NCI-H1092 (cell line): Measurements from ENCODE around the gene PKMYT1.
"Not testable (repeated sequence)": the region's sequence is repeated elsewhere in the genome, so short reads cannot be mapped to it uniquely, and the experiment has no call there.

ENCODE experiments used
- DNase-seq: peaks from one replicate; lab custom pipeline; 2025; lab: John Stamatoyannopoulos, UW

Gene PKMYT1

DNA sequence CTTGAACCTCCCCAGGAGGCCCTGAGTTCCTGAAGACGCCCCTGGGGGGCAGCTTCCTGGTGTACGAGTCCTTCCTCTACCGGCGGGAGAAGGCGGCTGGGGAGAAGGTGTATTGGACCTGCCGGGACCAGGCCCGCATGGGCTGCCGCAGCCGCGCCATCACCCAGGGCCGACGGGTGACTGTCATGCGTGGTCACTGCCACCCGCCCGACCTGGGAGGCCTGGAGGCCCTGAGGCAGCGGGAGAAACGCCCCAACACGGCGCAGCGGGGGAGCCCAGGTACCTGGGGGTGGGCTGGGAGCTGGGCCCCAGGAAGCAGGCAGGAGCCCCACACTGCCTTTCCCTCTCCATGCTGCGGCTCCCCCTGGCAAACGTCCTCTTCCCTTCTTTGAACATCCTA is 46.5 kb downstream of the PKMYT1 start:
- no peak for DNase-seq

DNA sequence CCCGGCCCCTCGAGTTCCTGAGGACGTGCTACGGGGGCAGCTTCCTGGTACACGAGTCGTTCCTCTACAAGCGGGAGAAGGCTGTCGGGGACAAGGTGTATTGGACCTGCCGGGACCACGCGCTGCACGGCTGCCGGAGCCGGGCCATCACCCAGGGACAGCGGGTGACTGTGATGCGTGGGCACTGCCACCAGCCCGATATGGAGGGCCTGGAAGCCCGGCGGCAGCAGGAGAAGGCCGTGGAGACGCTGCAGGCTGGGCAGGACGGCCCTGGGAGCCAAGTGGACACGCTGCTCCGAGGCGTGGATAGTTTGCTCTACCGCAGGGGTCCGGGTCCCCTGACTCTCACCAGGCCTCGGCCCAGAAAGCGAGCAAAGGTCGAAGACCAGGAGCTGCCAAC is 47.1 kb downstream of the PKMYT1 start:
- DNase-seq: no peak

DNA sequence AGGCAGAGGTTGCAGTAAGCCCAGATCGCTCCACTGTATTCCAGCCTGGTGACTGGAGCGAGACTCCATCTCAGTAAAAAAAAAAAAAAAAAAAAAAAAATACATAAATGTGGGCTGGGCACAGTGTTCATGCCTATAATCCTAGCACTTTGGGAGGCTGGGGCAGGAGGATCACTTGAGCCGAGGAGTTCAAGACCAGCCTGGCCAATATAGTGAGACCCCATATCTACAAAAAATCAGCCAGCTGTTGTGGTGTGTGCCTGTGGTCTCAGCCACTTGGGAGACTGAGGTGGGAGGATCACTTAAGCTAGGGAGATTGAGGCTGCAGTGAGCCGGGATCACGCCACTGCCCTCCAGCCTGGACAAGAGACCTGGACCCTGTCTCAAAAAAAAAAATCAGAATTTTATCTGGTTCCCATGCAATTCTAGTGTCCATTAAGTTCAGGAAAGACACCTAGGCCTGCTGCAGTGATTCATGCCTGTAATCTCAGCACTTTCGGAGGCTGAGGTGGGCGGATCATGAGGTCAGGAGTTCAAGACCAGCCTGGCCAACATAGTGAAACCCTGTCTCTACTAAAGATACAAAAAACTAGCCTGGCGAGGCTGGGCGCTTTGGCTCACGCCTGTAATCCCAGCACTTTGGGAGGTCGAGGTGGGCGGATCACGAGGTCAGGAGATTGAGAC is 48.9 kb downstream of the PKMYT1 start:
- DNase-seq: not testable (repeated sequence)

DNA sequence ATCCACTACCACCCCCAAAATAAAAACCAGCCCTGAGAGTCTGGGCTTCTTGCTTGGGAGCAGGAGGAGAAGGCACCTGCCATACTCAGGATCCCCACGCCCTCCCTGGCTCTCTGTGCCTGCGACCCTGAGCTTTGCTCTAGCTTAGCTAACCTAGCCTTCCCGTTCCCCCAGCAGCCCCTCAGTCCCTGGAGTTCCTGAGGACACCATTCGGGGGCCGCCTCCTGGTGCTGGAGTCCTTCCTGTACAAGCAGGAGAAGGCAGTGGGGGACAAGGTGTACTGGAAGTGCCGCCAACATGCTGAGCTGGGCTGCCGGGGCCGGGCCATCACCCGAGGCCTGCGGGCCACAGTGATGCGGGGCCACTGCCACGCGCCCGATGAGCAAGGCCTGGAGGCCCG is 50.0 kb downstream of the PKMYT1 start:
- no peak for DNase-seq

DNA sequence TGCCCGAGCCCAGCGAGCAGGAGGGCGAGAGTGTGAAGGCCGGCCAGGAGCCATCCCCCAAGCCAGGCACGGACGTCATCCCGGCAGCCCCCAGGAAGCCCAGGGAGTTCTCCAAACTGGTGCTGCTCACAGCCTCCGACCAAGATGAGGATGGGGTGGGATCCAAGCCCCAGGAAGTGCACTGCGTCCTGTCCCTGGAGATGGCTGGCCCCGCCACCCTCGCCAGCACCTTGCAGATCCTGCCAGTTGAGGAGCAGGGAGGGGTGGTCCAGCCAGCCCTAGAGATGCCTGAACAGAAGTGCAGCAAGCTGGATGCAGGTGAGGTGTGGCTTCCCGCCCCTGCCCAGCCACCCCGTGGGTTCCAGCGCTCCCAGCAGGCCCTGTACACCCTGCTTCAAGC is 50.6 kb downstream of the PKMYT1 start:
- no peak for DNase-seq

DNA sequence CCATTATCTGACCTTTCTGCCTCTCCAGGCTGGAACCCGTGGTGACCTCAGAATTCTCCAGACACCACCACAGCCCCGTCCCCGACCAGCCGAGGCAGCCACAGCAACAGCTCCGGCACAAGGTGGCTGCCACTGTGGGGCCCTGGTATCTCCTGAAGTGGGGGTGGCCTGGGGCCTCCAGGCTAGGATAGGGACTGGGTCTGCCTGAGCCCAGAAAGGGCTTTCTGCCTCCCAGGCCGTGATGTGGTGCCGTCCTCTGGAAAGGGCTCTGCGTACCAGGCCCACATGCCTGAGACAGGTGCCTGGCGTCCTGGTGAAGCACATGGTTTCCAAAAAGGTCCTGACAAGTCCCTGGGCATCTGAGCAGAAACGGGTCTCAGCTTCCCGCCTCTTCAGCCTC is 51.5 kb downstream of the PKMYT1 start:
- DNase-seq: no peak

DNA sequence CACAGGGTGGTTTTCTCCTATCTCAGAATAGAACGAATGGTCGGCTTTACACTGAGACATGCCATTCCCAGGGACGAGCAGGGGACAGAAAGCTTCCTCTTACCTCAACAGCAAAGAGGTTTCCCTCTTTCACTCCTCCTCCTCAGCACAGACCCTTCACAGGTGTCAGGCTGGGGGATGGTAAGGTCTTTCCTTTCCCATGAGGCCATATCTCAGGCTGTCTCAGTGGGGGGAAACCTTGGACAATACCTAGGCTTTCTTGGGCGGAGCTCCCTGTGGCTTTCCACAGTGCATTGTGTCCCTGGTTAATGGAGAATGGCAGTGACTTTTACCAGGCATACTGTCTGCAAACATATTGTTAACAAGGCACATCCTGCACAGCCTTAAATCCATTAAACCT is 52.1 kb downstream of the PKMYT1 start:
- not testable (repeated sequence) for DNase-seq

DNA sequence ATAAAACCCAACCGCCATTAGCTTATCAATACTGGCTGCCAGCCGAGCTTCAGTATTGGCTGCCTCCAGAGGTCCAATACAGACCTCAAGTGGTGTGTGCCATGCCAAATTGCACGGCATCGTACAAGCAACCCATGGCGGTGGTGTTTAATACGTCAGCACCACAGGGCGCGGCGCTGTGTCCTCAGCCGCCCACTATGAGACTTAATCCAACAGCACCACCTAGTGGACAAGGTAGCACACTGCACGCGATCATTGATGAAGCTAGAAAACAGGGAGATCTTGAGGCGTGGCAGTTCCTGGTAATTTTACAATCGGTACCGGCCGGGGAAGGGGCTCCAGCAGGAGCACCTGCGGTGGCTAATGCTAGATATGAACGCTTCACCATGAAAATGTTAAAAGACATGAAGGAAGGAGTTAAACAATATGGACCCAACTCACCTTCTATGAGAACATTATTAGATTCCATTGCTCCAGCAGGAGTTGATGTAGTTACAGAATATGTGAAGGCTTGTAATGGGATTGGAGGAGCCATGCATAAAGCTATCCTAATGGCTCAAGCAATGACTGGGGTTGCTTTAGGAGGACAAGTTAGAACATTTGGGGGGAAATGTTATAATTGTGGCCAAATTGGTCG is 53.1 kb downstream of the PKMYT1 start:
- DNase-seq: peak; percentile 86

DNA sequence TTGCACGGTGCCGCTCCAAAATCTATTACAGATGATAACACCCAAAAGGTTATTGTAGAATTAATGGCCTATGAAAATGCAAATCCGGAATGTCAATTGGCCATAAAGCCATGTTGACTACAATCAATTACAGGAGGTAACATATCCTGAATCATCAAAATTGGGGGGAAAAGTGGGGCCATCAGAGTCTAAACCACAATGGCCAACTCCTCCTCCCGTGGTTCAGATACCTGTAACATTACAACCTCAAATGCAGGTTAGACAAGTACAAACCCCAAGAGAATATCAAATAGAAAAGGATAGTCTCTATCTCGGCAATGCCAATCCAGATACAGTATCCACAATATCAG is 53.6 kb downstream of the PKMYT1 start:
- no peak for DNase-seq

DNA sequence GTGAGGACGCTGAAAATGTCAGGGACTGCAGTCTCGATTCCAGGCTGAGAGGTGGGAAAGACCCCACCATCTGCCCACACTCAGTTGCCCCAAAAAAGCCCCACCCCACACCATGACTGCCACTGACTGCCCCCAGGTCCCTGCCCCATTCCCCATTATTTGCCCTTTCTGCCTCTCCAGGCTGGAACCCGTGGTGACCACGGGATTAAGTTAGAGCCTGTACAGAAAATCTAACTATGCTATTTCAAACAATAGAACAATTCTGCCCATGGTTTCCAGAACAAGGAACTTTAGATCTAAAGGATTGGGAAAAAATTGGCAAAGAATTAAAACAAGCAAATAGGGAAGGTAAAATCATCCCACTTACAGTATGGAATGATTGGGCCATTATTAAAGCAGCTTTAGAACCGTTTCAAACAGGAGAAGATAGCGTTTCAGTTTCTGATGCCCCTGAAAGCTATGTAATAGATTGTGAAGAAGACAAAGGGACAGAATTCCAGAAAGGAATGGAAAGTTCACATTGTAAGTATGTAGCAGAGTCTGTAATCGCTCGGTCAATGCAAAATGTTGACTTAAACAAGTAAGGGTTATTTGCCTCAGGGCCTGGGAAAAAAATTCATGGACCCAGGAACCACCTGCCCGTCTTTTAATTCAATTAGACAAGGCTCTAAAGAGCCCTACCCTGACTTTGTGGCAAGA is 54.1 kb downstream of the PKMYT1 start:
- DNase-seq: no peak

DNA sequence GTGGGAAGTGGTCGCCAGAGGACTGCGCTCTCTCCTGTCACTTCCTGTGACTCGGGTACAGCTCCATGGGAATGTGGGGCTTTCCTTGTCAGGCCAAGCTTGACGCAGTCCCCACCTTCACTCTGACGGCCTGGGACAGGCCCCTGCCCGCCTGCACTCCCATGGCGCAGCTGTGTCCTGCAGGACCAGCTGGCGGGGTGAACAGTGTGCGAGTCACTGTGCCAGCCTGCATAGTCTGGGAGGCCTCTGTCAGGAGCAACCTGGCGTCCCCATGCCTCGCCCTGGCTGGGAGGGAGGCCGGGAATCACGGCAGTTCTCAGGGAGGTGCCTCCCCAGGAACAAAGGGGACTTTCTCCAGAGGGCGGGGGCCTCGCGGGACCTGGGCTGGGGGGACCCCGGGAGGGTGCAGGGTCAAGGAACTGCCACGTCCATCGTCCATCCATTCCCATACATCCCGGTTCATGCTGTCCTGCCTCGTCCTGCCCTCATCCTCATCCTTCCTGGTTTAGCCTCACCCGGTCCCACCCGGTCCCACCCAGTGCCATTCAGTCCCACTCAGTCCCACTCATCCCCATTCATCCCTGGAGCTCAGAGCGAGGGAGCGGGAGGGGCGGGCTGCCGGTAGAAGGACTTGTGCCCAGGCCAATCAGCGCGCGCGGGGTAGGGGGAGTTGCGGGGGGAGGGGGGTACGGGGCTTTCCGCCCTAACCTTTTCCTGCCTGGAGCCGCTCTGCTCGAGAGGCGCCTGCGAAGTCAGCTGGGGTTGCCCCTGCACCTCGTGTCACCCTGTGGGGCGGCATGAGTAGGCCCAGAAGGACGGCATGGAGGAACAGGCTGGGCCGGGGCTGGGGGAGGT is 55.1 kb downstream of the PKMYT1 start:
- DNase-seq: no peak

DNA sequence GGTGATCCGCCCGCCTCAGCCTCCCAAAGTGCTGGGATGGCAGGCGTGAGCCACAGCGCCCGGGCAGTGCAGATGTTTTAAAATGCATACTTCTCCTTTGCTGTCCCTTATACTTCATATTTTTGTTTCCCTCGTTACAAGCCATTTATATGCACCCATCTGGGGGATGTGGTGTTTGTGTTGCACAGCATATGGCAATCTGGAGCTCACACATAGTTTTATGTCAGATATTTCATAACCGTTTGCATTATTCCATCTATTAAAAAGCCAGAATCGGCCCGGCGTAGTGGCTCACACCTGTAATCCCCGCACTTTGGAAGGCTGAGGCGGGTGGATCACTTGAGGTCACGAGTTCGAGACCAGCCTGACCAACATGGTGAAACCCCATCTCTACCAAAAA is 56.8 kb downstream of the PKMYT1 start:
- no peak for DNase-seq
